ENCODE measurements around the gene LRRC31. TPM values are rescaled to one million over a fixed set of nuclear protein-coding genes. Genes with fewer than 3 reads are reported as not detected.

LRRC31 gene
- total RNA-seq, 2 donors from 2014 or later, result not detected

- ATAC-seq (no peak), DNase-seq (ENCODE audit: low spot score in 2 of 2) (no peak)
- no peak overlapping the region for H3K27ac Mint-ChIP-seq
- no peaks in the 10 kb centered on the region for H3K9me3 Mint-ChIP-seq
- no peaks in the 10 kb centered on the region for H3K36me3 Mint-ChIP-seq
These were observed 33.4 kb downstream of the LRRC31 start for GRCh38 chr3:169836078-169836941.

- no peak overlapping the region for H3K27ac Mint-ChIP-seq
- H3K36me3 Mint-ChIP-seq, result no peaks in the 10 kb centered on the region
- ATAC-seq (no peak), DNase-seq (ENCODE audit: low spot score in 2 of 2) (no peak)
- no peaks in the 10 kb centered on the region for H3K9me3 Mint-ChIP-seq
These were observed 34.2 kb downstream of the LRRC31 start for GRCh38 chr3:169835533-169835932.

- Mint-ChIP-seq H3K9me3 (no peaks in the 10 kb centered on the region), H3K27ac (no peak overlapping the region), H3K36me3 (no peaks in the 10 kb centered on the region)
- no peak for DNase-seq (ENCODE audit: low spot score in 2 of 2)
- no peak for ATAC-seq
These were observed 42.0 kb downstream of the LRRC31 start for GRCh38 chr3:169827712-169828111.

- no peak for ATAC-seq
- no peak for DNase-seq (ENCODE audit: low spot score in 2 of 2)
- Mint-ChIP-seq H3K9me3 (no peaks in the 10 kb centered on the region), H3K27ac (no peak overlapping the region), H3K36me3 (no peaks in the 10 kb centered on the region)
These were observed 44.4 kb downstream of the LRRC31 start for GRCh38 chr3:169825316-169825715.

DNA sequence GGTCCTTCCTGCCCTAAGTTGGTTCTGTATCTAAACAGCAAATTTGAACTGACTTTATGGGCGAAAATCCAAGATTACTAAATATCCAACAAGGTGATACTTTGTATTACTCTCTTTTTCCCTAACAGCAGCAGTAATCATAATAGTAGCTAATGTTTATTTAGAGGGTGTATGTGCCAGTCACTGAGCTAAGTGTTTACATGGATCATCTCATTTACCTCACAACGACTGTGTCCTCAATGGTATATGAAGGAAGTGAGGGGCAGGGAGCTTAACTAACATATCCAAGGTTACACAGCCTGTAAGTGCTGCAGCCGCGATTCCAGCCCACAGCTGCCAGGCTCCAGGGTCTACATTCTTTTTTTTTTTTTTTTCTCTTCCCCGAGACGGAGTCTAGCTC lies 46.8 kb downstream of the LRRC31 start:
- H3K27ac Mint-ChIP-seq, result no peak overlapping the region
- DNase-seq (ENCODE audit: low spot score in 2 of 2) (no peak), ATAC-seq (no peak)
- H3K36me3 Mint-ChIP-seq, result no peaks in the 10 kb centered on the region
- H3K9me3 Mint-ChIP-seq, result no peaks in the 10 kb centered on the region

GRCh38 chr3:169822540-169822939 lies 47.2 kb downstream of the LRRC31 start:
- DNase-seq (ENCODE audit: low spot score in 2 of 2), result no peak

GRCh38 chr3:169822091-169822490 lies 47.6 kb downstream of the LRRC31 start:
- H3K27ac Mint-ChIP-seq, result no peak overlapping the region
- ATAC-seq, result no peak
- H3K9me3 Mint-ChIP-seq, result no peaks in the 10 kb centered on the region
- no peak for DNase-seq (ENCODE audit: low spot score in 2 of 2)
- no peaks in the 10 kb centered on the region for H3K36me3 Mint-ChIP-seq

More at GRCh38 chr3:169822540-169822939, 47.2 kb downstream of the LRRC31 start:
- no peaks in the 10 kb centered on the region for H3K36me3 Mint-ChIP-seq
- H3K27ac Mint-ChIP-seq, result no peak overlapping the region
- no peaks in the 10 kb centered on the region for H3K9me3 Mint-ChIP-seq
- no peak for ATAC-seq

DNA sequence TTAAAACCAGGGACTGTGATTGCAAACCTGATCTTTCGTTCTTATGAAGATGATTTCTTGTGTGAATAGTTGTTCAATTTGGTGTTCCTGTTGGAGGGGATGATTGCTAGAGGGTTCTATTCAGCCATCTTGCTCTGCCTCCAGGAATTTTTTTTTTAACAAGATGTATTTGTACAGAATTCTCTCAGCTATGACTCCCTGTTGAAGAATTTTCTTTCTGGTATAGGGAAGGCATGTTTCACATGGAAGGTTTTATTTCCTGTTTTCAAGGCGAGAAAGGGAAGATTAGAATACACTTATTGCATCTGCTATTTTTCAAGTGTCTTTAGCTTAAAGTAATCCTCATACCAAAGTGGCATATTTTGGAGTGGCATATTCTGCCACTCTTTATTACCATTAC lies 51.4 kb downstream of the LRRC31 start:
- DNase-seq (ENCODE audit: low spot score in 2 of 2) (no peak), ATAC-seq (no peak)
- no peak overlapping the region for H3K27ac Mint-ChIP-seq
- H3K9me3 Mint-ChIP-seq, result peaks cover 5 to 19% of the 10 kb centered on the region in 2 donors
- peaks cover 13 to 14% of the 10 kb centered on the region in 2 donors for H3K36me3 Mint-ChIP-seq

- Mint-ChIP-seq H3K36me3 (peaks cover 13 to 14% of the 10 kb centered on the region in 2 donors), H3K9me3 (peaks cover 5 to 19% of the 10 kb centered on the region in 2 donors), H3K27ac (no peak overlapping the region)
- ATAC-seq (no peak), DNase-seq (ENCODE audit: low spot score in 2 of 2) (no peak)
These were observed 54.1 kb downstream of the LRRC31 start for GRCh38 chr3:169815590-169816150.

- H3K9me3 Mint-ChIP-seq, result peaks cover 5 to 19% of the 10 kb centered on the region in 2 donors
- ATAC-seq, result peak; percentile 63 to 80
- H3K36me3 Mint-ChIP-seq, result peaks cover 13 to 14% of the 10 kb centered on the region in 2 donors
- H3K27ac Mint-ChIP-seq, result peak overlapping the region; percentile 57 to 83
- DNase-seq (ENCODE audit: low spot score in 2 of 2), result peak; percentile 62 to 70
These were observed 55.8 kb downstream of the LRRC31 start for GRCh38 chr3:169813757-169814517.

GRCh38 chr3:169813278-169813677 lies 56.5 kb downstream of the LRRC31 start:
- Mint-ChIP-seq H3K27ac (peak overlapping the region; percentile 57 to 83), H3K36me3 (peaks cover 13 to 14% of the 10 kb centered on the region in 2 donors), H3K9me3 (peaks cover 5 to 19% of the 10 kb centered on the region in 2 donors)
- ATAC-seq (peak in 1 of 2 donors; percentile 5), DNase-seq (ENCODE audit: low spot score in 2 of 2) (no peak)

DNA sequence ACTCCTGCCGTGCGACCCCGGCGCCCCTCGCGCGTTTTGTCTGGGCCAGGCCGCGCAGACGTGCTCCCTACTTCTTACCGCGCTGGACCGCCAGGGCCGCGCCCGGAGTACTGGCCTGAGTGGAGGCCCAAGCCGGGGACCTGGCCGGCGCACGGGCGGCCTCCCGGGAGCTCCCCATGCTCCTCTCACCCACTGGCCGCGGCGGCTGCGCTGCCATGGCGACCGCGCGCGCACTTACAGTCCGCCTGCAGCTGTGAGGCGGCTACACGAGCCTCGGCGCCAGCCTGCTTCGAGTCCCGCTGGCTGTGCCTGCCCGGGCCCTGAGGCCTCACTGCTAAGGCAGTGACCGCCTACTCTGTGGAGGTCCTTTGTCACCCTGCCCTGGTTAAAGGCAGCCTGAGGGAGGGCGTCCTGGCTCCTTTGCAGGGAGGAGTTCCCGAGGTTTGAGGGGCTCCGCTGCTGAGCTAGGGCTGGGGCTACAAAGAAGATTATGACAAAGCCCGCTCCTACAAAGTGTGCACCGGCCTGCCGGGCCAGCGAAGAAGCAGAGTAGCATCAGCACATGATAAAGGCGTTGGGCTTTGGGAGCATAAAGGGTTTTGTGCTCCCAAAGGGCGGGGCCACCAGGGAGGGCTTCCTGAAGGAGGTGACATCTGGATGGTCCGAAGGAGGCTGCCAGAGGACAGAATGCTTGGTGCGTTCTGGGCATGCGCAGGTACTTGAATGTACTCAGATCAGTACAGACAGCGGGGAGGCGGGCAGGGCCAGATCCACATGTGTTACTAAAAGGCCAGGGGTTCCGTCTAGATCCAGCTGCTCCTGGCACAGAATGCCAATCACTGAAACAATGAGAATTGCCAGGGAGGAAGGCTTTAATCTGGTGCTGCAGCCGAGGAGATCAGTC lies 57.2 kb downstream of the LRRC31 start, which contains the start of the genes LRRC34 and LRRIQ4:
LRRC34 (minus strand) TSS at position 573 of the 904 bp plus-strand sequence; CDS start at position 217, 356 bp downstream.
LRRIQ4 (plus strand) TSS at position 539 of the 904 bp plus-strand sequence. CDS start 9,052 bp downstream, outside the sequence.
- Mint-ChIP-seq H3K36me3 (peaks cover 13 to 14% of the 10 kb centered on the region in 2 donors), H3K27ac (peak within 1 kb of the TSS; percentile 57 to 83), H3K9me3 (peaks cover 5 to 19% of the 10 kb centered on the region in 2 donors)
- peak; percentile 65 to 78 for DNase-seq (ENCODE audit: low spot score in 2 of 2)
- ATAC-seq, result peak; percentile 77 to 85

- ATAC-seq, result peak; percentile 4 to 12
- H3K27ac Mint-ChIP-seq, result no peak overlapping the region
- H3K36me3 Mint-ChIP-seq, result peaks cover 13 to 14% of the 10 kb centered on the region in 2 donors
- peaks cover 5 to 19% of the 10 kb centered on the region in 2 donors for H3K9me3 Mint-ChIP-seq
- peak in 1 of 2 donors; percentile 6 for DNase-seq (ENCODE audit: low spot score in 2 of 2)
These were observed 58.0 kb downstream of the LRRC31 start for GRCh38 chr3:169811631-169812331.

- DNase-seq (ENCODE audit: low spot score in 2 of 2), result no peak
- no peak for ATAC-seq
- Mint-ChIP-seq H3K9me3 (no peaks in the 10 kb centered on the region), H3K27ac (no peak overlapping the region), H3K36me3 (peaks cover 0 to 5% of the 10 kb centered on the region in 2 donors)
These were observed 60.4 kb downstream of the LRRC31 start for GRCh38 chr3:169809230-169809795.

DNA sequence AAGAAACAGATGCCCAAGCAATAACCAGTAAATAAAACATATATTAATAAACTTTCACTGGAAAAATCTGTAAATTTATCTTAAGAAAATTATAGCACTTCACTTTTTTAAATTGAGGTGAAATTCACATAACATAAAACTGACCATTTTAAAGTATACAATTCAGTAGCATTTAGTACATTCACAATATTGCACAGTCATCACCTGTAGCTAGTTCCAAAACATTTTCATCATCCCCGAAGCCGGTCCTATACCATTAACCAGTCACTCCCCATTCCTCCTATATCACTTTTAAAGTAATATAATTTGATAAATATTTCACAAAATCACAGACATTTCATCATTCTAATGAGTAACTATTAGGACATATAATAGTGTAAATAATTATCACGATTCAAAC lies 65.1 kb downstream of the LRRC31 start:
- Mint-ChIP-seq H3K9me3 (no peaks in the 10 kb centered on the region), H3K36me3 (no peaks in the 10 kb centered on the region), H3K27ac (no peak overlapping the region)
- no peak for DNase-seq (ENCODE audit: low spot score in 2 of 2)
- ATAC-seq, result no peak

Measured in activated naive CD4-positive, alpha-beta T cell treated with anti-CD3 and anti-CD28 coated beads, Interleukin-2, amount 50 U/mL, for 72 hours (primary cell).